Measurements from ENCODE around the gene FBXW4. TPM values are rescaled to one million over a fixed set of nuclear protein-coding genes. Genes with fewer than 3 reads are reported as not detected.

Gene FBXW4
- total and polyA plus RNA-seq, 2 donors = 32.0 to 32.9 TPM

DNA sequence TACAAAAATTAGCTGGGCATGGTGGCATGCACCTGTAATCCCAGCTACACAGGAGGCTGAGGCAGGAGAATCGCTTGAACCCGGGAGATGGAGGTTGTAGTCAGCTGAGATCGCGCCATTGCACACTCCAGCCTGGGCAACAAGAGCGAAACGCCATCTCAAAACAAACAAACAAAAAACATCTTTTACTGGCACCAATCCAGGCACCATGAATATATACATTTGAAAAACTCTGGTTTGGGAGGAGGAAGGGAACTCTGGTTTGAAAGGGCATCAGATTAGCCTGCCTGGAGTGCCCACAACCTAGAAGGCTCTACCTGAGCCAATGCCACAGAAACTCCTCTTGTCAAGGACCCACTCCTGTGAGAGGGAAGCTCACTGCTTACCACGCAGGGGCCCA is 122.8 kb downstream of the FBXW4 start:
- 96% methylated on average over 7 of the region's 7 CpGs for WGBS
- H3K27ac ChIP-seq (ENCODE audit: low read depth in 1 of 2, low read length in 1 of 2) = no peak overlapping the region
- peaks cover 31 to 65% of the 10 kb centered on the region in 2 donors for H3K27me3 ChIP-seq (ENCODE audit: control insufficient read depth in 2 of 2, insufficient read depth in 1 of 2, low read length in 1 of 2)
- DNase-seq (ENCODE audit: low read depth in 6 of 9, low spot score in 9 of 9) = no peak
- H3K36me3 ChIP-seq (ENCODE audit: control insufficient read depth in 2 of 2, insufficient read depth in 2 of 2, low read length in 1 of 2) = no peaks in the 10 kb centered on the region
- H3K4me1 ChIP-seq (ENCODE audit: control insufficient read depth in 2 of 2, insufficient read depth in 2 of 2, low read length in 2 of 2) = peaks cover 0 to 14% of the 10 kb centered on the region in 2 donors
- H3K9me3 ChIP-seq (ENCODE audit: control insufficient read depth in 2 of 2, insufficient read depth in 1 of 2, low read length in 1 of 2) = peaks cover 0 to 12% of the 10 kb centered on the region in 2 donors
- H3K4me3 ChIP-seq (ENCODE audit: low read length in 2 of 2) = no peak overlapping the region

- WGBS = 90% methylated on average over 8 of the region's 8 CpGs
- DNase-seq (ENCODE audit: low read depth in 6 of 9, low spot score in 9 of 9) = no peak
Observed at GRCh38 chr10:101571271-101571925, 123.6 kb downstream of the FBXW4 start.

DNA sequence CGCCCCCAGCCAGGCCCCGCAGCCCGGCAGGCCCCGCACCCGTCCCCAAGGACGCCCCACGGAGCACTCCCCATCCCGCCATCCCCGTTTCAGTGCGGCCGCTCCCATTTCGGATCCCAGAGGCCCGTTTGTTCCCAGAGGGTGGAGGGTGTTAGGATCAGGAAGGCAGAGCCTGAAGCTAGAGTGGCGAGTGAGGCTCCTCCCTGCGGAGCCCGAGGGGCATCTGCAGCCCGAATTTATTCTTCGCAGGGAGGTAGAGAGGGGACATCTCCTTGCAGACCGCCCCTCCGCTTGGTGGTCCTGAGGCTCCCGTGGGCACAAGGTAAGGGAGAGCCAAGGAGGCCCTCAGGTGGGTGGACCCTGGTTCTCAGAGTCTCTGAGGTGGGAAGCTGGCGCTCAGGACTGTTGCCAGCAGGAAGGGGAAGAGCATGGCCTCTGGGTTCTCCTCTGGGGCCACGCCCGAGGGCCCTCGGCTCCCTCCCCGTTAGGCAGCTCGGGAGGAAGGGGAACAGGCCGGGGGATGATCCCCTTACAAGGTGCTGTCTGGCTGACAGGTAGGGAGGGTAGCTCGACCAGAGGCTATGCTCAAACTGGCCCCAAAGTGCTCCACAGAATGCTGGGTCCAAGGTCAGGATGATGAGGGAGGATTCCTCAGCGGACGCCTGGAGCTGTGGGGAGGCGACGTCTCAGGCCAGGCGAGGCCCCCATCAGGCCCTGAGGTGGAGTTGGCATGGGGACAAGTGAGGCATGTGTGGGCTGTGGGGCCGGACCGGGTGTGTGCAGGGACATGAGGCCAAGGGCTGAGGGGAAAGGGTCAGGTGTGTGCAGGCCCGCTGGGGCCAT is 124.3 kb downstream of the FBXW4 start:
- Histone ChIP-seq H3K36me3 (ENCODE audit: control insufficient read depth in 2 of 2, insufficient read depth in 2 of 2, low read length in 1 of 2) (no peaks in the 10 kb centered on the region), H3K27ac (ENCODE audit: low read depth in 1 of 2, low read length in 1 of 2) (no peak overlapping the region), H3K4me1 (ENCODE audit: control insufficient read depth in 2 of 2, insufficient read depth in 2 of 2, low read length in 2 of 2) (peaks cover 0 to 18% of the 10 kb centered on the region in 2 donors), H3K9me3 (ENCODE audit: control insufficient read depth in 2 of 2, insufficient read depth in 1 of 2, low read length in 1 of 2) (peaks cover 0 to 12% of the 10 kb centered on the region in 2 donors), H3K4me3 (ENCODE audit: low read length in 2 of 2) (peak overlapping the region; percentile 11 to 54), H3K27me3 (ENCODE audit: control insufficient read depth in 2 of 2, insufficient read depth in 1 of 2, low read length in 1 of 2) (peaks cover 46 to 79% of the 10 kb centered on the region in 2 donors)
- 15% methylated on average over 37 of the region's 37 CpGs for WGBS
- no peak for DNase-seq (ENCODE audit: low read depth in 6 of 9, low spot score in 9 of 9)

More at GRCh38 chr10:101571271-101571925, 123.6 kb downstream of the FBXW4 start:
- Histone ChIP-seq H3K27me3 (ENCODE audit: control insufficient read depth in 2 of 2, insufficient read depth in 1 of 2, low read length in 1 of 2) (peaks cover 39 to 72% of the 10 kb centered on the region in 2 donors), H3K4me3 (ENCODE audit: low read length in 2 of 2) (no peak overlapping the region), H3K27ac (ENCODE audit: low read depth in 1 of 2, low read length in 1 of 2) (no peak overlapping the region), H3K36me3 (ENCODE audit: control insufficient read depth in 2 of 2, insufficient read depth in 2 of 2, low read length in 1 of 2) (no peaks in the 10 kb centered on the region), H3K9me3 (ENCODE audit: control insufficient read depth in 2 of 2, insufficient read depth in 1 of 2, low read length in 1 of 2) (peaks cover 0 to 12% of the 10 kb centered on the region in 2 donors), H3K4me1 (ENCODE audit: control insufficient read depth in 2 of 2, insufficient read depth in 2 of 2, low read length in 2 of 2) (peaks cover 0 to 15% of the 10 kb centered on the region in 2 donors)

DNA sequence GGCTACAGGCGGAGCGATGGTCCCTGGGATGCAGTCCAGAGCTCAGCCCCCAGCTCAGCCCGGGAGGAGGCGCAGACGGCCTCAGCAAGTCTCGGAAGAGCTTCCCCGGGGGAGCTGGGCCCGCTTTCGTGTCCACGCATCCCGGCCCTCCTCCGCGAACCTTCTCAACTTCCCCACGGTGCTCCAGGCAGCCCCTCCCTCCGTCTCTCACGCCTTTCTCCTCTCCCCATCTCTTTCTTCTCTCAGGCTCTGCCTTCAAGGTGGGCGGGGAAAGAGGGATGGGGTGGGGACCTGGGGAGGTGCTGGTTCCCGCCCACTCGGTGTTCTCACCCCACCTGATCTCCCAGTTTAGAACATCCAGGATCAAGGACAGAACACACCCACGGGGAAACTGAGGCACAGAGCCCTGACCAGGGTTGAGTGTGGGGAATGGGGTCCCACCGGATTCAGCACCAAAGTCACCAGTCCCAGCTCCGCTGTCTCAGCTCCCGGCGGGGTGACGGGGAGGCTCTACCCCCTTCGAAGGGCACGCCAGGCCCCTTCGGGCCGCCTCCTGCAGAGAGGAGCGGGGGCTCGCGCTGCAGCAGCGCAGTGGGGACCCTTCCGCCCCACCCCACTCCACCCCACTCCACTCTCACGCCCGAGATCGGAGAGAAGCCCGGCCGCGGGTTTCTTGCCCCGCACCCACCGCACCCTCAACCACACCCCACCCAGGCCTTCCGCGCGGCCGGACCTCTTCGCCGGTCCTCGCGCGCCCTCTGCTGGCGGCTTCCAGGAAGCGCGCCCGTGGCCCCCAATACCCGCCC is 125.1 kb downstream of the FBXW4 start:
- WGBS = 4% methylated on average over 56 of the region's 56 CpGs
- DNase-seq (ENCODE audit: low read depth in 6 of 9, low spot score in 9 of 9) = peak in 8 of 9 donors; percentile 49 to 83 (median 70)
- peaks cover 53 to 88% of the 10 kb centered on the region in 2 donors for H3K27me3 ChIP-seq (ENCODE audit: control insufficient read depth in 2 of 2, insufficient read depth in 1 of 2, low read length in 1 of 2)
- peak overlapping the region; percentile 49 to 54 for H3K4me3 ChIP-seq (ENCODE audit: low read length in 2 of 2)
- peaks cover 0 to 12% of the 10 kb centered on the region in 2 donors for H3K9me3 ChIP-seq (ENCODE audit: control insufficient read depth in 2 of 2, insufficient read depth in 1 of 2, low read length in 1 of 2)
- no peaks in the 10 kb centered on the region for H3K36me3 ChIP-seq (ENCODE audit: control insufficient read depth in 2 of 2, insufficient read depth in 2 of 2, low read length in 1 of 2)
- no peak overlapping the region for H3K27ac ChIP-seq (ENCODE audit: low read depth in 1 of 2, low read length in 1 of 2)
- H3K4me1 ChIP-seq (ENCODE audit: control insufficient read depth in 2 of 2, insufficient read depth in 2 of 2, low read length in 2 of 2) = peaks cover 0 to 18% of the 10 kb centered on the region in 2 donors

DNA sequence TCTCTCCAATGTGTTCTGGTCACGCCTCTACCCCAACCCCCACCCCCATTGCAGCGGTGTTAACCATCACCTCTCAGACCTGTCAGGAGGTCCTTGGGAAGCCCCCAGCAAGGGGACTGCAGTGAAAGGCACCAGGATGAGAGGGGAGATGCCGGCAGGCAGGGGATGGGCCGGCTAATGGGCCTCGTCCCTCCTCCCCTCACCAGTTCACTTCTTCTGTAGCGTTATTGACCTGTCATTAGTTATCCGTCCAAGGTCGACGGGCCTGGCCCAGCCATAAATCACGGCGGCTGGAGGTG is 125.7 kb downstream of the FBXW4 start:
- Histone ChIP-seq H3K4me3 (ENCODE audit: low read length in 2 of 2) (peak overlapping the region in 1 of 2 donors; percentile 54), H3K36me3 (ENCODE audit: control insufficient read depth in 2 of 2, insufficient read depth in 2 of 2, low read length in 1 of 2) (no peaks in the 10 kb centered on the region), H3K27ac (ENCODE audit: low read depth in 1 of 2, low read length in 1 of 2) (no peak overlapping the region), H3K9me3 (ENCODE audit: control insufficient read depth in 2 of 2, insufficient read depth in 1 of 2, low read length in 1 of 2) (peaks cover 0 to 12% of the 10 kb centered on the region in 2 donors), H3K4me1 (ENCODE audit: control insufficient read depth in 2 of 2, insufficient read depth in 2 of 2, low read length in 2 of 2) (peaks cover 0 to 18% of the 10 kb centered on the region in 2 donors), H3K27me3 (ENCODE audit: control insufficient read depth in 2 of 2, insufficient read depth in 1 of 2, low read length in 1 of 2) (peaks cover 54 to 93% of the 10 kb centered on the region in 2 donors)
- WGBS = 8% methylated on average over 11 of the region's 11 CpGs
- no peak for DNase-seq (ENCODE audit: low read depth in 6 of 9, low spot score in 9 of 9)

- Histone ChIP-seq H3K4me1 (ENCODE audit: control insufficient read depth in 2 of 2, insufficient read depth in 2 of 2, low read length in 2 of 2) (peaks cover 0 to 18% of the 10 kb centered on the region in 2 donors), H3K36me3 (ENCODE audit: control insufficient read depth in 2 of 2, insufficient read depth in 2 of 2, low read length in 1 of 2) (no peaks in the 10 kb centered on the region), H3K27ac (ENCODE audit: low read depth in 1 of 2, low read length in 1 of 2) (no peak overlapping the region), H3K27me3 (ENCODE audit: control insufficient read depth in 2 of 2, insufficient read depth in 1 of 2, low read length in 1 of 2) (peaks cover 55 to 96% of the 10 kb centered on the region in 2 donors), H3K4me3 (ENCODE audit: low read length in 2 of 2) (no peak overlapping the region), H3K9me3 (ENCODE audit: control insufficient read depth in 2 of 2, insufficient read depth in 1 of 2, low read length in 1 of 2) (peaks cover 0 to 12% of the 10 kb centered on the region in 2 donors)
- WGBS = 95% methylated on average over 17 of the region's 17 CpGs
- no peak for DNase-seq (ENCODE audit: low read depth in 6 of 9, low spot score in 9 of 9)
Observed at GRCh38 chr10:101568054-101568745, 126.8 kb downstream of the FBXW4 start.

- no peak overlapping the region for H3K4me3 ChIP-seq (ENCODE audit: low read length in 2 of 2)
- no peak overlapping the region for H3K27ac ChIP-seq (ENCODE audit: low read depth in 1 of 2, low read length in 1 of 2)
- H3K36me3 ChIP-seq (ENCODE audit: control insufficient read depth in 2 of 2, insufficient read depth in 2 of 2, low read length in 1 of 2) = no peaks in the 10 kb centered on the region
- DNase-seq (ENCODE audit: low read depth in 6 of 9, low spot score in 9 of 9) = no peak
- peaks cover 0 to 7% of the 10 kb centered on the region in 2 donors for H3K9me3 ChIP-seq (ENCODE audit: control insufficient read depth in 2 of 2, insufficient read depth in 1 of 2, low read length in 1 of 2)
- 71% methylated on average over 7 of the region's 7 CpGs for WGBS
- H3K4me1 ChIP-seq (ENCODE audit: control insufficient read depth in 2 of 2, insufficient read depth in 2 of 2, low read length in 2 of 2) = peaks cover 0 to 18% of the 10 kb centered on the region in 2 donors
- peaks cover 56 to 93% of the 10 kb centered on the region in 2 donors for H3K27me3 ChIP-seq (ENCODE audit: control insufficient read depth in 2 of 2, insufficient read depth in 1 of 2, low read length in 1 of 2)
Observed at GRCh38 chr10:101567165-101568006, 127.6 kb downstream of the FBXW4 start.
